Activated CD4-positive, alpha-beta memory T cell treated with anti-CD3 and anti-CD28 coated beads, Interleukin-2, amount 10 ng/mL, durations not matched to agents 7 days and 5 days (primary cell): Measurements from ENCODE around the gene ALPK1. TPM values are rescaled to one million over a fixed set of nuclear protein-coding genes. Genes with fewer than 3 reads are reported as not detected.

Experiments
- CTCF ChIA-PET: fragments of 350-600 bp; sonication (Branson Sonifier 250); formaldehyde crosslinking; loops from one replicate; lab custom pipeline; 2021; ENCODE audit warnings: antibody characterized with exemption, inconsistent platforms; lab: Charles Lee
- POLR2A ChIA-PET: fragments of 350-600 bp; sonication (Branson Sonifier 250); formaldehyde crosslinking; loops from one replicate; lab custom pipeline; 2021; ENCODE audit warnings: antibody characterized with exemption; lab: Charles Lee
- DNase-seq: peaks from one replicate; pipeline ENCODE4 v3.0.0-alpha.2; 2020
- H3K27ac Mint-ChIP-seq: one replicate; pipeline ENCODE4 v1.8.0; 2021; ENCODE audit warnings: mild to moderate bottlenecking, mixed read lengths
- H3K27me3 Mint-ChIP-seq: one replicate; pipeline ENCODE4 v1.8.0; 2021; ENCODE audit warnings: mixed read lengths
- H3K36me3 Mint-ChIP-seq: one replicate; pipeline ENCODE4 v1.8.0; 2021; ENCODE audit warnings: low read depth, mixed read lengths
- H3K4me1 Mint-ChIP-seq: one replicate; pipeline ENCODE4 v1.8.0; 2021; ENCODE audit warnings: mixed read lengths
- H3K4me3 Mint-ChIP-seq: one replicate; pipeline ENCODE4 v1.8.0; 2021; ENCODE audit warnings: mild to moderate bottlenecking, mixed read lengths
- H3K9me3 Mint-ChIP-seq: one replicate; pipeline ENCODE4 v1.8.0; 2021; ENCODE audit warnings: mixed read lengths
- total RNA-seq, 2 experiments: library from RNA; stranded (reverse); gene quantifications; one replicate each; pipeline ENCODE4 v1.2.3, GENCODE V29; 2021

ALPK1 gene
- total RNA-seq, 2 experiments from 2014 or later = 11.4 to 12.3 TPM

- no peaks in the 10 kb centered on the region for H3K9me3 Mint-ChIP-seq
- no peak for DNase-seq
- ChIA-PET POLR2A (no interaction called here), CTCF (no interaction called here)
- no peaks in the 10 kb centered on the region for H3K4me1 Mint-ChIP-seq
- no peak overlapping the region for H3K4me3 Mint-ChIP-seq
- H3K36me3 Mint-ChIP-seq = no peaks in the 10 kb centered on the region
- no peaks in the 10 kb centered on the region for H3K27me3 Mint-ChIP-seq
- no peak overlapping the region for H3K27ac Mint-ChIP-seq
Observed at GRCh38 chr4:112348488-112349158, 51.5 kb downstream of the ALPK1 start.

DNA sequence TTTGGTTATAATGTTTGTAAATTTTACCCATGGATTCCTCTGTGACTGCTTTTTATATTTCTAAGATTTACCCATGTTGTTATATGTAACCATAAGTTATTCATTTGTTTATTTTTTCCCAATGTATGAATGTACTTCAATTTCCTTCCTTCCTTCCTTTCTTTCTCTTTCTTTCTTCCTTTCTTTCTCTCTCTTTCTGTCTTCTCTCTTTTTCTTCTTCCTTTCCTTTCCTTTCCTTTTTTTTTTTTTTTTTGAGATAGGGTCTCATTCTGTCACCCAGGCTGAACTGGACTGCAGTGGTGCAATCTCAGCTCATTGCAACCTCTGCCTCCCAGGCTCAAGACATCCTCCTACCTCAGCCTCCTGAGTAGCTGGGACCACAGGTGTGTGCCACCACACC, 55.6 kb downstream of the ALPK1 start:
- H3K36me3 Mint-ChIP-seq = no peaks in the 10 kb centered on the region
- no peak for DNase-seq
- H3K4me1 Mint-ChIP-seq = no peaks in the 10 kb centered on the region
- H3K27me3 Mint-ChIP-seq = no peaks in the 10 kb centered on the region
- no peak overlapping the region for H3K27ac Mint-ChIP-seq
- POLR2A ChIA-PET = no interaction called here
- CTCF ChIA-PET = no interaction called here
- no peaks in the 10 kb centered on the region for H3K9me3 Mint-ChIP-seq
- no peak overlapping the region for H3K4me3 Mint-ChIP-seq

GRCh38 chr4:112355662-112356061, 58.5 kb downstream of the ALPK1 start:
- ChIA-PET POLR2A (no interaction called here), CTCF (no interaction called here)

GRCh38 chr4:112357453-112357852, 60.3 kb downstream of the ALPK1 start:
- ChIA-PET CTCF (no interaction called here), POLR2A (no interaction called here)
- peaks cover 7% of the 10 kb centered on the region for H3K9me3 Mint-ChIP-seq
- H3K4me1 Mint-ChIP-seq = no peaks in the 10 kb centered on the region
- H3K36me3 Mint-ChIP-seq = peaks cover 5% of the 10 kb centered on the region
- DNase-seq = no peak
- no peak overlapping the region for H3K4me3 Mint-ChIP-seq
- no peak overlapping the region for H3K27ac Mint-ChIP-seq
- no peaks in the 10 kb centered on the region for H3K27me3 Mint-ChIP-seq

More at GRCh38 chr4:112355662-112356061, 58.5 kb downstream of the ALPK1 start:
- H3K9me3 Mint-ChIP-seq = peaks cover 1% of the 10 kb centered on the region
- no peak for DNase-seq
- H3K4me1 Mint-ChIP-seq = no peaks in the 10 kb centered on the region
- H3K4me3 Mint-ChIP-seq = no peak overlapping the region
- H3K36me3 Mint-ChIP-seq = no peaks in the 10 kb centered on the region
- no peak overlapping the region for H3K27ac Mint-ChIP-seq
- no peaks in the 10 kb centered on the region for H3K27me3 Mint-ChIP-seq

DNA sequence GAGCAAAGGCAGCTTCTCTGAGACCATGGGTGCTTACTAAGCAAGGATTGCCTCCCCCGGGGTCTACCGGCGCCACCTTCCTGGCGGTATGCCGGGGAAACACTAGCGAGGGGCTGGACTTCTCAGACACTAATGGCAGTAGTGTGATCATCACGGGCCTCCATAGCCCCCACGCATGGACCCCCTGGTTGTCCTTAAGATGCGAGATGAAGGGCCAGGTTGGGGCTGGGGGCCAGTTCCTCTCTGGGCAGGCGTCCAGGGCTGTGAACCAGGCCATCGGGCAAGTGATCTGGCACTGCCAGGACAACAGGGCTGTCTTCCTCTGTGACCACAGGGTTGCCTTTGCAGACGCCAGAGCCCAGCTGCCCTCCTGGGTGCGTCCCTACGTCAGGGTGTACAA, 60.7 kb downstream of the ALPK1 start:
- ChIA-PET CTCF (no interaction called here), POLR2A (no interaction called here)
- H3K27me3 Mint-ChIP-seq = no peaks in the 10 kb centered on the region

GRCh38 chr4:112358415-112358814, 61.2 kb downstream of the ALPK1 start:
- DNase-seq = no peak
- Mint-ChIP-seq H3K36me3 (peaks cover 5% of the 10 kb centered on the region), H3K27me3 (no peaks in the 10 kb centered on the region), H3K4me3 (no peak overlapping the region), H3K9me3 (peaks cover 7% of the 10 kb centered on the region), H3K4me1 (no peaks in the 10 kb centered on the region), H3K27ac (no peak overlapping the region)
- ChIA-PET CTCF (no interaction called here), POLR2A (no interaction called here)

More for the DNA sequence above, 60.7 kb downstream of the ALPK1 start:
- Mint-ChIP-seq H3K36me3 (peaks cover 5% of the 10 kb centered on the region), H3K27ac (no peak overlapping the region), H3K4me1 (no peaks in the 10 kb centered on the region), H3K9me3 (peaks cover 7% of the 10 kb centered on the region), H3K4me3 (no peak overlapping the region)
- DNase-seq = no peak

GRCh38 chr4:112358952-112359749, 62.0 kb downstream of the ALPK1 start:
- CTCF ChIA-PET = no interaction called here
- Mint-ChIP-seq H3K27me3 (no peaks in the 10 kb centered on the region), H3K36me3 (peaks cover 5% of the 10 kb centered on the region), H3K4me1 (no peaks in the 10 kb centered on the region), H3K27ac (no peak overlapping the region), H3K4me3 (no peak overlapping the region), H3K9me3 (peaks cover 7% of the 10 kb centered on the region)
- no peak for DNase-seq
- POLR2A ChIA-PET = no interaction called here

- peaks cover 5% of the 10 kb centered on the region for H3K36me3 Mint-ChIP-seq
- H3K27ac Mint-ChIP-seq = no peak overlapping the region
- peaks cover 7% of the 10 kb centered on the region for H3K9me3 Mint-ChIP-seq
- H3K27me3 Mint-ChIP-seq = no peaks in the 10 kb centered on the region
- no peak overlapping the region for H3K4me3 Mint-ChIP-seq
- ChIA-PET CTCF (no interaction called here), POLR2A (no interaction called here)
- DNase-seq = no peak
- no peaks in the 10 kb centered on the region for H3K4me1 Mint-ChIP-seq
Observed at GRCh38 chr4:112361181-112361791, 64.1 kb downstream of the ALPK1 start.

DNA sequence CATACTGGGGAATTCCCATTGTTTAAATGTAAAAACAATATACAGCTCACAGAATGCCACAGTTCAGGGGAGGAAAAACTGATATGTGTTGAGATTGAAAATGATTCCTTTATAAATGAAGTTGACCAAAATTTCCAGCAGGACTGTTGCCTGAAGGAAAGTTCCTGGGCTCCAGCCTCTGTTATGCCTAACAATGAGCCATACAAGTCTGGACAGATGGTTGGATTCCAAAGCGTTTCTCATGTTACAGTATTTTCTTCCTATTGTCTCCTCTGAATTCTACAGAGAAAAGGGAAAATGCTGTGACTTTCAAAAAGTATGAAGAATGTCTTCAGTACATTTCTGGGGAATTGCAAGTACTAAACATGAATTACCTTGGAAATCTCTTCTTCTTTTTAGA, 73.3 kb downstream of the ALPK1 start:
- Mint-ChIP-seq H3K36me3 (no peaks in the 10 kb centered on the region), H3K27me3 (no peaks in the 10 kb centered on the region), H3K4me3 (no peak overlapping the region), H3K27ac (no peak overlapping the region), H3K4me1 (no peaks in the 10 kb centered on the region), H3K9me3 (no peaks in the 10 kb centered on the region)
- POLR2A ChIA-PET = no interaction called here
- no peak for DNase-seq
- CTCF ChIA-PET = no interaction called here

DNA sequence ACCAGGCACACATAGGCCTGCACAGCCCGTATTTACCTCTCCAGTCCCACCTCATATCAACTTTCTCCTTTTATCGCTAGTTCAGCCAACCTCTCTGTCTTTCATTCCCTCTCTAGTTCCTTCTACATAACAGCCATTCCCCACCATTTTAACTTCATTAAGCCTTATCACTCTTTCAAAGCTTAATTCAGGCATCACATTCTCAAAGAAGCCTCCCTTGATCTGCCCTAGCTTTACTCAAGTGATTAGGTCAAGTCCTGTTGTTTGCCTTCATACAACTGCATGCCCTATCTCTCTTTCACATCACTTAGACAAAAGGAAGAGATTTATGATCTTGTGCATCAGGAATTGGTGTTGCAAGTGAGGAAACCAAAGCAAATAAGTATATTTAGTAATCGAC, 74.2 kb downstream of the ALPK1 start:
- no peaks in the 10 kb centered on the region for H3K27me3 Mint-ChIP-seq
- no peak overlapping the region for H3K4me3 Mint-ChIP-seq
- H3K4me1 Mint-ChIP-seq = no peaks in the 10 kb centered on the region
- H3K27ac Mint-ChIP-seq = no peak overlapping the region
- CTCF ChIA-PET = no interaction called here
- DNase-seq = no peak
- no peaks in the 10 kb centered on the region for H3K36me3 Mint-ChIP-seq
- POLR2A ChIA-PET = no interaction called here
- H3K9me3 Mint-ChIP-seq = no peaks in the 10 kb centered on the region

DNA sequence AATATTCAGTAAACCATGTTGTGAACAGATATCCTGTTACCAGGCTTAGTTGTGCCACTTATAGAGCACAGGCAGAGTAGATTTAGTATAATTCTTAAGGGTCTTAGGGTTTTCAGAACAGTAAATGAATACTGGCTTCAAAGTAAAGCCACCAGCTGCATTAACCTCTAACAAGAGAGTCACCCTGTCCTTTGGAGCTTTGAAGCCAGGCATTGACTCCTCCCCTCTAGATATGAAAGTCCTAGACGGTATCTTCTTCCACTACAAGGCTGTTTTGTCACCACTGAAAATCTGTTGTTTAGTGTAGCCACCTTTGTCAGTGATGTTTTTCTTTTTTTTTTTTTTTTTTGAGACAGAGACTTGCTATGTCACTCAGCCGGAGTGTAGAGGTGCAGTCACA, 77.7 kb downstream of the ALPK1 start:
- ChIA-PET POLR2A (no interaction called here), CTCF (no interaction called here)
- Mint-ChIP-seq H3K27me3 (no peaks in the 10 kb centered on the region), H3K4me3 (no peak overlapping the region), H3K36me3 (no peaks in the 10 kb centered on the region), H3K9me3 (no peaks in the 10 kb centered on the region), H3K4me1 (no peaks in the 10 kb centered on the region), H3K27ac (no peak overlapping the region)
- DNase-seq = no peak

DNA sequence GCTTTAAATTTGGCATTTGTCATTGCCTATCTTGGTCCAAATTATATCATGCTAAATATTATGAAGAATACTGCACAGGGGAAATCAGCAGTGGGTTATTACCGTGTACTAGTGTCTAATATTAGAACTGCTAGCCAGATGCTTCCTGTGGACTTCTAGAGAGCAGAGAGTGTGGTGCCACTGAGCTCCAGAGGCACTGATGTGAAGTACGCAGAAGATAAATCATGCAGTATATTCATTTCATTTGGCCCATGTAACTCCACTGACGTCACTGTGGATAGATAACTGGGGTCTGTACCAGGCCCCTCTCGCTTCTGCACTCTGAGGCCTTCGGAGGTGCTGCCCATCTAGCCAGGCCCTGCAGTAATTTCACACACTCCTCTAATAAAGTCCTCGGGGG, 80.0 kb downstream of the ALPK1 start:
- CTCF ChIA-PET = no interaction called here
- no peaks in the 10 kb centered on the region for H3K27me3 Mint-ChIP-seq
- no peaks in the 10 kb centered on the region for H3K9me3 Mint-ChIP-seq
- H3K4me3 Mint-ChIP-seq = no peak overlapping the region
- H3K36me3 Mint-ChIP-seq = no peaks in the 10 kb centered on the region
- POLR2A ChIA-PET = no interaction called here
- no peak overlapping the region for H3K27ac Mint-ChIP-seq
- DNase-seq = no peak
- H3K4me1 Mint-ChIP-seq = no peaks in the 10 kb centered on the region

DNA sequence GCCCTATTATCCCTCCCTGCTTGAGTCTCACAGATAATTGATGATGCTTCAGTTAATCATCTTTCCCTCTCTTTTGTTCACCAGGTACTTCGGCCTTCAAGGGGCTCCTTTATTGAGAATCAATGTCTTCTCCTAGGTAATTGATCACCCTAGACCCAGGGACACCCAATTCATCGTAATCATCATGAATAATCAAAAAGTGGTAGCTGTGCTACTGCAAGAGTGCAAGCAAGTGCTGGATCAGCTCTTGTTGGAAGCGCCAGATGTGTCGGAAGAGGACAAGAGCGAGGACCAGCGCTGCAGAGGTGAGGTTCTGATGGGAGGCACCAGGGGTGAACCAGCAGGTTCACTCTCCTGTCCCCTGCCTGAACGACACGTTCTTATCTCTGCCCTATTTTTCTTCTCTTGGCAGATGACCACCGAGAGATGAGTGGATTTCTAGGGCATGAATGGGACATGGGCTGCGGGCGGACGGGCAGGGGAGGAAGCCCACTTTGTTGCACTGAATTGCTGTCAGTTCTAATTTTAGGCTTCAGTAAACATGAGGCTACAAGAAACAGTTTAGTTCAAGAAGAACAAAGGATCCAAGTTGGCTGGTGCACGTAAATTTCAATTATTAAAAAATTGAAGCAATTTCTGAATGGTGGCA, 80.5 kb downstream of the ALPK1 start:
- CTCF ChIA-PET = no interaction called here
- no peak overlapping the region for H3K27ac Mint-ChIP-seq
- no peak for DNase-seq

More for the DNA sequence above, 80.5 kb downstream of the ALPK1 start:
- no peaks in the 10 kb centered on the region for H3K27me3 Mint-ChIP-seq
- no peaks in the 10 kb centered on the region for H3K4me1 Mint-ChIP-seq
- no peaks in the 10 kb centered on the region for H3K36me3 Mint-ChIP-seq
- no peaks in the 10 kb centered on the region for H3K9me3 Mint-ChIP-seq
- no peak overlapping the region for H3K4me3 Mint-ChIP-seq
- POLR2A ChIA-PET = no interaction called here
